Ovary (tissue), 3 donors: ENCODE measurements around the gene SVBP.

Experiments
- CTCF ChIP-seq, 3 donors: fragments of 450-650 bp in 2 of 3; fragments of 200-600 bp in 1 of 3; IDR thresholded peaks; one replicate each; pipeline versions ENCODE4 v1.5.1 to v1.8.0; 2016 to 2022; ENCODE audit warnings: antibody characterized with exemption in 3 of 3, mild to moderate bottlenecking in 1 of 3
- POLR2A ChIP-seq: fragments of 450-650 bp; IDR thresholded peaks from one replicate; pipeline ENCODE4 v1.6.1; 2017; ENCODE audit warnings: antibody characterized with exemption, mild to moderate bottlenecking, moderate library complexity
- donor health status: DM: no; HTN: no; CAD: no.

- TF ChIP-seq POLR2A, result no peak
- no peak for TF ChIP-seq CTCF (IDR thresholded peaks at IDR 0.05)
Observed at GRCh38 chr1:42793824-42794223, 23.4 kb downstream of the SVBP start.
